Cardiac fibroblast (primary cell): ENCODE results near the gene SLC37A3.

ENCODE experiments used
- DNase-seq, 2 donors: peaks; one replicate each; pipeline versions ENCODE4 v3.0.0 to v3.0.0-alpha.2; 2010; ENCODE audit warnings: low read depth in 2 of 2
- H3K4me3 ChIP-seq, 2 donors: replicated peaks in 1 of 2; 1 replicate in 1 of 2; 2 replicates in 1 of 2; pipeline ENCODE4 v1.5.1; 2011; ENCODE audit warnings: low read depth in 2 of 2, low read length in 2 of 2, mild to moderate bottlenecking in 2 of 2, moderate library complexity in 1 of 2
- CTCF ChIP-seq: IDR thresholded peaks from one replicate; pipeline ENCODE4 v1.5.1; 2011; ENCODE audit warnings: low read depth, mild to moderate bottlenecking, low read length, inconsistent platforms

SLC37A3 gene

GRCh38 chr7:140334341-140335057 is 63.8 kb downstream of the SLC37A3 start:
- no peak overlapping the region for H3K4me3 ChIP-seq
- DNase-seq, result no peak
- no peak for TF ChIP-seq CTCF

GRCh38 chr7:140333686-140334085 is 64.6 kb downstream of the SLC37A3 start:
- no peak overlapping the region for H3K4me3 ChIP-seq
- DNase-seq, result no peak
- TF ChIP-seq CTCF, result no peak

GRCh38 chr7:140333223-140333622 is 65.1 kb downstream of the SLC37A3 start:
- no peak overlapping the region for H3K4me3 ChIP-seq
- no peak for TF ChIP-seq CTCF
- no peak for DNase-seq

GRCh38 chr7:140330595-140330994 is 67.7 kb downstream of the SLC37A3 start:
- no peak for DNase-seq
- no peak overlapping the region for H3K4me3 ChIP-seq
- no peak for TF ChIP-seq CTCF

- DNase-seq, result no peak
- TF ChIP-seq CTCF, result no peak
Observed at GRCh38 chr7:140330128-140330527, 68.2 kb downstream of the SLC37A3 start.

GRCh38 chr7:140327261-140327661 is 71.1 kb downstream of the SLC37A3 start:
- no peak for TF ChIP-seq CTCF
- no peak for DNase-seq
- no peak overlapping the region for H3K4me3 ChIP-seq

More at GRCh38 chr7:140330128-140330527, 68.2 kb downstream of the SLC37A3 start:
- no peak overlapping the region for H3K4me3 ChIP-seq
